CD4-positive, alpha-beta T cell (primary cell): ENCODE data around the gene FAM131C. TPM values are rescaled to one million over a fixed set of nuclear protein-coding genes. Genes with fewer than 3 reads are reported as not detected.

Source experiments
- ATAC-seq: fragments of 200-7000 bp; cut with Tn5 transposase; one replicate; pipeline ENCODE4 v1.10.0; 2022; ENCODE audit warnings: mild to moderate bottlenecking; ENCODE audit not compliant: poor library complexity
- CTCF ChIA-PET: fragments of 350-600 bp; sonication (Branson Sonifier 250); formaldehyde crosslinking; loops from one replicate; lab custom pipeline; 2021; ENCODE audit warnings: antibody characterized with exemption, inconsistent platforms; lab: Charles Lee
- POLR2A ChIA-PET: fragments of 350-600 bp; sonication (Branson Sonifier 250); formaldehyde crosslinking; loops from one replicate; lab custom pipeline; 2021; ENCODE audit warnings: antibody characterized with exemption, inconsistent platforms; lab: Charles Lee
- DNase-seq, 14 experiments: peaks; one replicate each; pipeline ENCODE4 v3.0.0-alpha.2; 2013 to 2020; ENCODE audit warnings: mixed read lengths in 2 of 14
- H3K27ac ChIP-seq, 2 donors: one replicate each; pipeline versions ENCODE4 v1.5.1 to v1.7.0; 2013; ENCODE audit warnings: low read length in 2 of 2, low read depth in 1 of 2, mild to moderate bottlenecking in 1 of 2
- H3K27me3 ChIP-seq, 2 experiments: 1 replicate in 1 of 2; 2 replicates in 1 of 2; pipeline versions ENCODE4 v1.6.1 to v1.7.0; 2013; ENCODE audit warnings: low read length in 2 of 2, control low read depth in 1 of 2, mild to moderate bottlenecking in 1 of 2, moderate library complexity in 1 of 2; ENCODE audit not compliant: insufficient read depth in 2 of 2, control insufficient read depth in 1 of 2
- H3K36me3 ChIP-seq: one replicate; pipeline ENCODE4 v1.6.1; 2013; ENCODE audit warnings: low read length, control low read depth; ENCODE audit not compliant: insufficient read depth
- H3K4me1 ChIP-seq: one replicate; pipeline ENCODE4 v1.6.1; 2013; ENCODE audit warnings: low read length, control low read depth; ENCODE audit not compliant: insufficient read depth
- H3K4me3 ChIP-seq: one replicate; pipeline ENCODE4 v1.5.1; 2013; ENCODE audit warnings: mild to moderate bottlenecking, low read length, moderate library complexity
- H3K9me3 ChIP-seq, 2 experiments: 1 replicate in 1 of 2; 2 replicates in 1 of 2; pipeline versions ENCODE4 v1.6.1 to v1.7.0; 2013; ENCODE audit warnings: low read length in 2 of 2, mild to moderate bottlenecking in 2 of 2, control low read depth in 1 of 2, moderate library complexity in 1 of 2; ENCODE audit not compliant: control insufficient read depth in 1 of 2, insufficient read depth in 1 of 2
- H3K27ac Mint-ChIP-seq: one replicate; pipeline ENCODE4 v1.8.0; 2020; ENCODE audit warnings: mixed read lengths
- H3K27me3 Mint-ChIP-seq: one replicate; pipeline ENCODE4 v1.8.0; 2021; ENCODE audit warnings: mixed read lengths
- H3K36me3 Mint-ChIP-seq: one replicate; pipeline ENCODE4 v1.8.0; 2021; ENCODE audit warnings: low read depth, mixed read lengths
- H3K4me1 Mint-ChIP-seq: one replicate; pipeline ENCODE4 v1.8.0; 2021; ENCODE audit warnings: low read depth, mixed read lengths
- H3K4me3 Mint-ChIP-seq: one replicate; pipeline ENCODE4 v1.8.0; 2020; ENCODE audit warnings: mild to moderate bottlenecking, mixed read lengths
- H3K9me3 Mint-ChIP-seq: one replicate; pipeline ENCODE4 v1.8.0; 2020; ENCODE audit warnings: mixed read lengths
- CTCF ChIP-seq: fragments of 200-600 bp; IDR thresholded peaks from one replicate; pipeline ENCODE4 v1.8.0; 2022; ENCODE audit warnings: antibody characterized with exemption, mild to moderate bottlenecking
- intact Hi-C, 2 experiments: fragments of 100-400 bp; cut with DNase I in 1 of 2; cut with micrococcal nuclease in 1 of 2; formaldehyde crosslinking; loops; one replicate each; pipeline versions ENCODE4 v1.15.1 to v1.9.0; 2023 to 2025; cut with DNase I, micrococcal nuclease
- total RNA-seq, 174 experiments: library from RNA in 2 of 174; stranded (reverse) in 2 of 174; gene quantifications; one replicate each; pipeline ENCODE4 v1.2.3 and lab custom pipeline; 2021 to 2026

The FAM131C gene
- total RNA-seq, 2 experiments from 2014 or later: not detected

- H3K4me3 ChIP-seq: no peak overlapping the region
- DNase-seq (peak in 1 of 14 experiments; percentile 12), ATAC-seq (no peak)
- no peaks in the 10 kb centered on the region for H3K9me3 Mint-ChIP-seq
- POLR2A ChIA-PET: no interaction called here
- H3K27me3 Mint-ChIP-seq: peaks cover 23% of the 10 kb centered on the region
- H3K27ac Mint-ChIP-seq: no peak overlapping the region
- intact Hi-C loops: no loop called here
- H3K4me1 ChIP-seq: peaks cover 24% of the 10 kb centered on the region
- H3K36me3 ChIP-seq: no peaks in the 10 kb centered on the region
- no peaks in the 10 kb centered on the region for H3K36me3 Mint-ChIP-seq
- H3K4me1 Mint-ChIP-seq: peaks cover 13% of the 10 kb centered on the region
- no peaks in the 10 kb centered on the region for H3K9me3 ChIP-seq
- CTCF ChIA-PET: no interaction called here
- H3K27ac ChIP-seq: no peak overlapping the region
- TF ChIP-seq CTCF: no peak
- no peak overlapping the region for H3K4me3 Mint-ChIP-seq
- H3K27me3 ChIP-seq: peaks cover 9 to 10% of the 10 kb centered on the region in 2 experiments
These were observed 2.8 kb upstream of the FAM131C start for GRCh38 chr1:16076031-16076864.

- H3K27me3 ChIP-seq: peaks cover 9 to 10% of the 10 kb centered on the region in 2 experiments
- peaks cover 18% of the 10 kb centered on the region for H3K4me1 Mint-ChIP-seq
- intact Hi-C loops: no loop called here
- peaks cover 32% of the 10 kb centered on the region for H3K4me1 ChIP-seq
- H3K9me3 ChIP-seq: no peaks in the 10 kb centered on the region
- ChIA-PET CTCF (no interaction called here), POLR2A (no interaction called here)
- no peak overlapping the region for H3K27ac ChIP-seq
- no peak overlapping the region for H3K27ac Mint-ChIP-seq
- no peaks in the 10 kb centered on the region for H3K36me3 ChIP-seq
- H3K4me3 Mint-ChIP-seq: no peak overlapping the region
- ATAC-seq (no peak), DNase-seq (no peak)
- no peaks in the 10 kb centered on the region for H3K36me3 Mint-ChIP-seq
- TF ChIP-seq CTCF: no peak
- H3K9me3 Mint-ChIP-seq: no peaks in the 10 kb centered on the region
- H3K27me3 Mint-ChIP-seq: peaks cover 23% of the 10 kb centered on the region
- H3K4me3 ChIP-seq: no peak overlapping the region
These were observed 2.0 kb upstream of the FAM131C start for GRCh38 chr1:16075337-16076030.

GRCh38 chr1:16074217-16074616 is 766 bp upstream of the FAM131C start:
- ChIA-PET CTCF (interaction anchor here (1.1 kb wide), 1 partner anchor 10 kb away, joined by 3 read pairs; no protein-coding TSS in a partner anchor), POLR2A (no interaction called here)
- Mint-ChIP-seq H3K4me1 (peaks cover 25% of the 10 kb centered on the region), H3K36me3 (no peaks in the 10 kb centered on the region), H3K27ac (no peak overlapping the region), H3K4me3 (peak overlapping the region; percentile 64), H3K9me3 (no peaks in the 10 kb centered on the region), H3K27me3 (peaks cover 23% of the 10 kb centered on the region)
- intact Hi-C loops: no loop called here
- no peaks in the 10 kb centered on the region for H3K36me3 ChIP-seq
- H3K4me3 ChIP-seq: no peak overlapping the region
- H3K27me3 ChIP-seq: peaks cover 9 to 10% of the 10 kb centered on the region in 2 experiments
- DNase-seq: no peak
- ATAC-seq: no peak
- no peaks in the 10 kb centered on the region for H3K9me3 ChIP-seq
- no peak overlapping the region for H3K27ac ChIP-seq
- TF ChIP-seq CTCF: no peak
- H3K4me1 ChIP-seq: peaks cover 36% of the 10 kb centered on the region
